GM03348 (cell line): ENCODE data around the gene TMEM91.
"Not testable (repeated sequence)": the region's sequence is repeated elsewhere in the genome, so short reads cannot be mapped to it uniquely, and the experiment has no call there.

Source experiments
- DNase-seq: peaks from one replicate; pipeline ENCODE4 v3.0.0; 2012; ENCODE audit warnings: low spot score

The TMEM91 gene

GRCh38 chr19:41353466-41354342 is 22.6 kb upstream of the TMEM91 start, which contains the start of gene TGFB1:
Gene TGFB1, minus strand, starts transcription at chr19:41353922. Its CDS starts 878 bp downstream, at chr19:41353044.
- peak; percentile 99 for DNase-seq

- DNase-seq: no peak
Measured at GRCh38 chr19:41354343-41354953, 21.9 kb upstream of the TMEM91 start.

GRCh38 chr19:41355035-41355434 is 21.3 kb upstream of the TMEM91 start:
- no peak for DNase-seq

- DNase-seq: no peak
Measured at GRCh38 chr19:41355802-41356201, 20.5 kb upstream of the TMEM91 start.

DNA sequence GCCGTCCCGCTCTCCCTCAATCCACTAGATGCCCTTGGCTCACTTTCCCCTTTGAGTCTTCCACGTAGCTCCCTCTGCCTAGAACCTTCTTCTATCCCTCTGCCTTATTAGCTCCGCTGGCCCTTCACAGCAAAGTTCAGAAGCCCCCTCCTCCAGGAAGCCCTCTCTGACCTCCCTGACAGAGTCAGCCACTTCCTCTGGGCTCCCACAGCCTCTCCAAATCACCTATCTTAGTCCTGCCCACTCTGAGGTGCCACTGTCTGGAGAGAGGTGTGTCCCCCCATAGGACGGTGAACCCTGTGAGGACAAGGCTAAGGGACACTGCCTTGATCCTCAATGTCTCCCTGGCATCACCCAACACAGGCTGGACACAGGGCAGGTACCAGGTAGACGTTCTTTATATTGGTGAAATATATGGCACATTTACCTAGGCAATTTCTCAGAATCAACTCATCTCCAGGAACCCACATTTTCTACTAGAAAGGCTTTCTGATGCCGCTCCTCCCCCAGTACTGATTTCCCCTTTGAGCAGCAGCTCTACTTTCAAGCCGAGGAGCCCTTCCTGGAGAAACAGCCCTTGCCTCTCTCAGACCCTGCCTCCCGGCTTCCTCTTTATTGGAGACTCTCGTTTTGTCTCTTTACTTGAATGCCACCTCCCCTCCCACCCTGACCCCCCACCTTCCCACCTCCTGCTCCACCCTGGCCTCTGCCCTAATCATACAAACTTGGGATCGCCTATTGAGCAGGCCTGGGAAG is 19.2 kb upstream of the TMEM91 start:
- DNase-seq: no peak

- DNase-seq: no peak
Measured at GRCh38 chr19:41357746-41358145, 18.6 kb upstream of the TMEM91 start.

DNA sequence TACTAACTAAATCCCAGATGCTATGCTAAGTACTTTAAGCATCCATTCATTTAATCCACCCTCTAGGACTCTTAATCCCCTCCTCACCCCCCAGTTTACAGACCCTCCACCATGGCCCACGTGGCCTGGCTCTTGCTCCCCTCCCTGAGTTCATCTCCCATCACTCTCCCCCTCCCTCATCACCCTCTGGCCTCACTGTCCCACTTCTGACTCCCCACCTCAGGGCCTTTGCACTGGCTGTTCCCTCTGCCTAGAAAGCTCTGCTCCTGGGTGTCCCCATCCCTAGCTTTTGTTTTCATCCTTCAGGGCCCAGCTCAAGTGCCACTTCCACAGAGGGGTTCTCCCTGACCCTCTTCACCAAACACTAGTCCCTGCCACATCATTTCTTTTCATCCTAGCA is 16.6 kb upstream of the TMEM91 start:
- no peak for DNase-seq

GRCh38 chr19:41362143-41362847 is 14.0 kb upstream of the TMEM91 start:
- no peak for DNase-seq

GRCh38 chr19:41363371-41363752 is 13.0 kb upstream of the TMEM91 start:
- no peak for DNase-seq

DNA sequence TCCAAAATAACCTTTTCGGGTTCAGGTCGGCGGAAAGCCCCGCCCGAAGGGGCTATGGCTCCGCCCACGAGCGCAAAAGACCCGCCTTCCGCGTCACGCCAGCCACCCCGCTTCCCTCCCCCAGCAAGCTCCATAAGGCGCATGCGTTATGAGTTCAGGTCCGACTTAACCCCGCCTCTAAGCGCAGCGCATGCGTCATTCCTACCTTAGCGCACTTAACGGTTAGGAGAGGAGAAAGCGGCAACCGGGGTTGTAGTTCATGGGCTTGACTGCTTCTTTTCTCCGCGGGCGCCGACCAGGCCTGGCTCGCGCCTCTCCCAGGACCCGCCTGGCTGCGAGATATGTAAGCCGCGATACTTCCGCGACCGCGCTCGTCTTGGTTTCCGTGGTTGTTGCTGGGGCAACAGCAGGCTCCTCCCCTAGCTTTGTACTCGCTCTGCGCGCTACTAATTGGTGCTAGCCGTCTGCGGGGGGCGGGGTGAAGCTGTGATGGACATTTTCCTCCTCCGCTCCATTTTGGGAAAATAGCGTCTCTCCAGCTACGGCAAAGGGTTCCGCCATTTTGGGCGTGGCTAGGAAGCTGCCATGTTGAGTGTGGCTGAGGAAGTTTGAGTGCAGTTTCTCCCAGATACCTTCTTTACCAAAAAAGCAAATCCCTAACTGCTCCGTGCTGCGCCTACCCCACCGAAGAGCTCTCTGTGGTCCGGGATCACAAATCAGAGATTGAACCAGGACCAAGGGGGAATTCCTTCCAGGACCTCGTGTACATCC is 12.4 kb upstream of the TMEM91 start, which contains the start of gene B9D2:
Gene B9D2, minus strand, starts transcription at position 397 of the 771 bp plus-strand sequence. CDS start 630 bp downstream, outside the sequence.
- DNase-seq: peak; percentile 98

- no peak for DNase-seq
Measured at GRCh38 chr19:41364524-41365391, 11.6 kb upstream of the TMEM91 start.

GRCh38 chr19:41366089-41366488 is 10.2 kb upstream of the TMEM91 start:
- no peak for DNase-seq

DNA sequence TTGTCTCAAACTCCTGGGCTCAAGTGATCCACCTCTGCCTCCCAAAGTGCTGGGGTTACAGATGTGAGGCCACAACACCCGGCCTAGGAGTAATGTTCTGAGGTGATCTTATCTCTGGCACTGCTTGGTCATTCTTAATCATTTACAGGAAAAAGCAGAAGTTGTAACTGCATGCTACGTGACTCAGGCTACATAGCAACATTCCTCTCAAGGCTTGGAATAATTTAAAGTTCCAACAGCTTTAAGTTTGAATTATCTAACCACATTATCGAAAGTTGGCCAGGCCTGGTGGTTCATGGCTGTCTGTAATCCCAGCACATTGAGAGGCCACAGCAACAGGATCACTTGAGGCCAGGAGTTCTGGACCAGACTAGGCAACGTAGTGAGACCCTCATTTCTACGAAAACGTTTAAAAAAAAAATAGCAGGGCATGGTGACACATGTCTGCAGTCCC is 8.5 kb upstream of the TMEM91 start:
- peak; percentile 63 for DNase-seq

DNA sequence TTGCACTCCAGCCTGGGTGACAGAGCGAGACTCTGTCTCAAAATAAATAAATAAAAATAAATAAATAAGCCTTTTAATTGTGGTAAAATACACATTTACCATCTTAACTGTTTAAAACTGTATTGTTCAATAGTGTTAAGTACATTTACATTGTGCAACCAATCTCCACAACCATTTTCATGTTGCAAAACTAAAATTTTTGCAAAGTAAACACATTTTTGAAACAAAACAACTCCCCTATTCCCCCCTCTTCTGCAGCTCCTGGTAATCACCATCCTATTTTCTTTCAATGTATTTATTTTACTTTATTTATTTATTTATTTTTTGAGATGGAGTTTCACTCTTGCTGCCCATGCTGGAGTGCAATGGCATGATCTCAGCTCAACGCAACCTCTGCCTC is 6.6 kb upstream of the TMEM91 start:
- DNase-seq: no peak

GRCh38 chr19:41371119-41371518 is 5.2 kb upstream of the TMEM91 start:
- DNase-seq: not testable (repeated sequence)

GRCh38 chr19:41371541-41371940 is 4.8 kb upstream of the TMEM91 start:
- DNase-seq: no peak

- no peak for DNase-seq
Measured at GRCh38 chr19:41372501-41372900, 3.8 kb upstream of the TMEM91 start.

GRCh38 chr19:41373993-41374392 is 2.3 kb upstream of the TMEM91 start:
- peak; percentile 88 for DNase-seq

GRCh38 chr19:41376998-41377365 is 649 bp downstream of the TMEM91 start:
- no peak for DNase-seq
